ENCODE data around the gene AHI1. TPM values are rescaled to one million over a fixed set of nuclear protein-coding genes. Genes with fewer than 3 reads are reported as not detected.
A peak's percentile ranks its signal among the peaks of the same experiment; 100 is the strongest.

AHI1 gene
- polyA plus RNA-seq, 1 of the 3 experiments (the other 2 are of a cell fraction): 7.3 TPM

- no peaks in the 10 kb centered on the region for H3K9me3 ChIP-seq
- ChIA-PET POLR2A (no interaction called here), CTCF (interaction anchor here (0.6 to 1.3 kb wide), 4 partner anchors 12 to 406 kb away, joined by 3 to 4 read pairs (median 4); no protein-coding TSS in a partner anchor)
- peak; percentile 4 for DNase-seq
- WGBS (ENCODE audit: low lambda C conversion rate): 73% methylated on average over 6 of the region's 6 CpGs
- H4K20me1 ChIP-seq (ENCODE audit: insufficient read depth): no peaks in the 10 kb centered on the region
- no peak overlapping the region for H3K9ac ChIP-seq
- H3F3A ChIP-seq (replicated peaks; ENCODE audit: insufficient read depth): peaks cover 3% of the 10 kb centered on the region
- H2AFZ ChIP-seq (ENCODE audit: low read depth): no peak overlapping the region
- H3K27ac ChIP-seq (ENCODE audit: low read depth in 2 of 2, low read length in 1 of 2): no peak overlapping the region
- no peak overlapping the region for H3K4me3 ChIP-seq (ENCODE audit: low read depth in 2 of 2, low read length in 1 of 2)
- H3K79me2 ChIP-seq (ENCODE audit: insufficient read depth): no peaks in the 10 kb centered on the region
- H3K9me2 ChIP-seq: no peaks in the 10 kb centered on the region
- peaks cover 3 to 9% of the 10 kb centered on the region in 2 experiments; a peak in 3 of 4 replicates for H3K4me1 ChIP-seq (ENCODE audit: control insufficient read depth in 1 of 2, insufficient read depth in 2 of 2, low read depth in 1 of 2, low read length in 1 of 2)
- H3K36me3 ChIP-seq (replicated peaks in 1 of 2; ENCODE audit: control insufficient read depth in 1 of 2, insufficient read depth in 2 of 2, low read length in 1 of 2): no peaks in the 10 kb centered on the region
- TF ChIP-seq CHD2 (IDR thresholded peaks at IDR 0.05; ENCODE audit: low read length, partially characterized antibody): peak; percentile 15
- peak; percentile 54; the same call in 1 of the 2 replicates for TF ChIP-seq RCOR1 (IDR thresholded peaks at IDR 0.05; ENCODE audit: low read length)
- TF ChIP-seq EP300 (IDR thresholded peaks at IDR 0.05; ENCODE audit: borderline replicate concordance in 1 of 2, low read depth in 1 of 2, low read length in 1 of 2): peak in 1 of 2 experiments; percentile 72; a peak in 1 of 4 replicates
- TF ChIP-seq GATA2 (CRISPR knock-in tag; IDR thresholded peaks at IDR 0.05): peak; percentile 73
- no peak for TF ChIP-seq MEF2A (IDR thresholded peaks at IDR 0.05; ENCODE audit: borderline replicate concordance, low read depth)
- TF ChIP-seq FOXM1 (IDR thresholded peaks at IDR 0.05; ENCODE audit: low read depth): no peak
- H3K4me2 ChIP-seq: no peak overlapping the region
- no peaks in the 10 kb centered on the region for H3K27me3 ChIP-seq (ENCODE audit: insufficient read depth)
Observed at GRCh38 chr6:135503703-135504475, 6.3 kb upstream of the AHI1 start.

- Histone ChIP-seq H3K79me2 (ENCODE audit: insufficient read depth) (peaks cover 25% of the 10 kb centered on the region), H4K20me1 (ENCODE audit: insufficient read depth) (no peaks in the 10 kb centered on the region), H3K9me2 (no peaks in the 10 kb centered on the region), H2AFZ (ENCODE audit: low read depth) (no peak overlapping the region), H3K9me3 (no peaks in the 10 kb centered on the region), H3F3A (replicated peaks; ENCODE audit: insufficient read depth) (peaks cover 12% of the 10 kb centered on the region), H3K27me3 (ENCODE audit: insufficient read depth) (no peaks in the 10 kb centered on the region), H3K4me1 (ENCODE audit: control insufficient read depth in 1 of 2, insufficient read depth in 2 of 2, low read depth in 1 of 2, low read length in 1 of 2) (peaks cover 9 to 17% of the 10 kb centered on the region in 2 experiments; a peak in 3 of 4 replicates), H3K4me3 (ENCODE audit: low read depth in 2 of 2, low read length in 1 of 2) (no peak overlapping the region), H3K27ac (ENCODE audit: low read depth in 2 of 2, low read length in 1 of 2) (peak overlapping the region; percentile 98 to 100; a peak in 2 of 4 replicates), H3K4me2 (no peak overlapping the region; the same call in 1 of the 2 replicates), H3K36me3 (replicated peaks in 1 of 2; ENCODE audit: control insufficient read depth in 1 of 2, insufficient read depth in 2 of 2, low read length in 1 of 2) (peaks cover 3 to 4% of the 10 kb centered on the region in 2 experiments), H3K9ac (no peak overlapping the region; the same call in 1 of the 2 replicates)
- POLR2A ChIA-PET: interaction anchor here (1.0 kb wide), 1 partner anchor 727 kb away, joined by 3 read pairs; no protein-coding TSS in a partner anchor
- CTCF ChIA-PET: interaction anchor here (0.9 to 1.6 kb wide), 2 partner anchors 36 to 1047 kb away, joined by 4 to 7 read pairs; no protein-coding TSS in a partner anchor
- no peak for TF ChIP-seq PBX3 (IDR thresholded peaks at IDR 0.05)
- TF ChIP-seq RXRA (IDR thresholded peaks at IDR 0.05; ENCODE audit: borderline replicate concordance, low read depth): no peak
- no peak for TF ChIP-seq JUND (IDR thresholded peaks at IDR 0.05)
- no peak for TF ChIP-seq CHD2 (IDR thresholded peaks at IDR 0.05; ENCODE audit: low read length, partially characterized antibody)
- no peak for TF ChIP-seq RFX5 (IDR thresholded peaks at IDR 0.05; ENCODE audit: low read length)
- TF ChIP-seq NFIC (IDR thresholded peaks at IDR 0.05; ENCODE audit: borderline replicate concordance): no peak
- no peak for DNase-seq
- 96% methylated on average over 5 of the region's 5 CpGs for WGBS (ENCODE audit: low lambda C conversion rate)
Observed at GRCh38 chr6:135499441-135500340, 2.2 kb upstream of the AHI1 start.
